HT1080 (cell line): Measurements from ENCODE around the gene AHDC1. TPM values are rescaled to one million over a fixed set of nuclear protein-coding genes. Genes with fewer than 3 reads are reported as not detected.
"Not testable (repeated sequence)": the region's sequence is repeated elsewhere in the genome, so short reads cannot be mapped to it uniquely, and the experiment has no call there.

Source experiments
- DNase-seq: peaks from one replicate; pipeline ENCODE4 v3.0.0-alpha.2; 2015; ENCODE audit warnings: low read depth
- total RNA-seq: library from RNA; depleted of rRNA; stranded (reverse); fragments of >200 nt; shearing (Covaris generic); gene quantifications from 2 replicates; pipeline ENCODE4 v1.2.3, GENCODE V29; 2014

AHDC1 gene
- total RNA-seq, 1 experiment from 2014 or later, result 10.3 TPM

GRCh38 chr1:27634177-27634984 is 30.4 kb upstream of the AHDC1 start:
- no peak for DNase-seq

GRCh38 chr1:27633640-27634176 is 29.8 kb upstream of the AHDC1 start:
- no peak for DNase-seq

- no peak for DNase-seq
Observed at GRCh38 chr1:27633298-27633610, 29.3 kb upstream of the AHDC1 start.

DNA sequence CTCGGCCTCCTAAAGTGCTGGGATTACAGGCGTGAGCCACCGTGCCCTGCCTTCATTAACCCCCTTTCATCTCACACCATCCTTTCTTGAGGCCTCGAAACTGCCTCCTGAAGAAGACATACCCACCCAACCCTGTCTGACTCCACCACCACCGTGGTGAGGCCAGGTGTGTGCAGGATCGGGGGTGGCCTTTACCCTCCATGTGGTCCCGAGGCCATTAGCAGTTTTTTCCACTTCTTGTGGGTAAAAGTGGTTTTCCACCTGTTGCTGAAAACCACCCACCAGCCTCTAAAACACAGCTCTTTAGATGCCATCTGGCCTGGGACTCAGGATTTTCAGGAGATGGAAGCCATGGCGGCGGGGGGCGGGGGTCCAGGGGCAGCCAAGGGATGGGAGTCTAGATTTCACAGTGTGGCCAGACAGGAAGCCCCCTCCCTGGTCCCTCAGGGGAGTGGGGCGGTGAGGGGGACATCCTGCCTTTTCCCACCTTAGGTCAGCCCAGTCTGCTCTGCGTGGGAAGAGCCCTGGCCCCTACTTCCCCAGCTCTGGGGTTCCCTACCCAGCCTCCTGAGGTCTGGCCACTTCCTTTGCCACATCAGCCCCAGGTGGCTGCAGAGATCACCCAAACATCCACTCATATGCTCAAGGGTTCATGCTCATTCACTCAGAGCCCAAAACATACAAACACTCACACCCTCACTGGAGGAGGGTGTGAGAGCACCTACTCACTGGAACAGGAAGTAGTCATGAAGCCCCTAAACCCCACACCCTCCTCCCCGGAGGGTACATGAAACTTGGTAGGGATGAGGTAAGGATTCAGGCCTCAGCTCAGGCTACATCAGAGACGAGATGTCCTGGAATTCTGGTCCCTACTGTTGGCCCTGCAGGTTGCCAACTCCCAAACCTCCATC is 28.7 kb upstream of the AHDC1 start:
- no peak for DNase-seq

DNA sequence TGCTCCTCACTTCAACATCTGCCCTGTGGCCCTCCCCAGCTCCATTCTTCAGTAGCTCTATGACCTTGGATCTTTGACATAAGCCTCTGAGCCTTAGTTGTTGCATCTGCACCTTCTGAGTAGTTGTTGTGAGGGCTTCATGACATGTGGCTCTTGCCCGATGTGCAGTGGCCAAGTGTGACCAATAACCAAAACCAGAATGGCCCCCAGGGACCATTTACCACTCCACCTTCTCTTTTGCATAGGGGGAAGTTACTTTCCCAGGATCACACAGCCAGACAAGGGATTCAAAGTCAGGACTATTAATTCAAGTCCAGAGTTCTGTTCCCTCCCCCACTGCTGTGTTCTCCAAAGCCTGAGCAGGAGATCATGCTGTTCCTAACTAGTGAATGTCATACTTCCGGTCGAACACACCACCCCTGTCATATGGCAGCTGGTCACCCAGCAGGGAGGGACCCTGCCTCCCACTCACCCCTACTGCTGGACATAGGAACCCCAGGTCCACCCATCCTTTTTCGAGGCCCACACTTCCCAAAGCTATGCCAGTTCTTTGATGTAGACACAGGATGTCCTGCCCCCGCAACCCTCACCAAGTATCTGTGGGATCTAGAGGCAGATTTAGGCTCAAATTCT is 27.0 kb upstream of the AHDC1 start:
- DNase-seq, result no peak

GRCh38 chr1:27628712-27629111 is 24.8 kb upstream of the AHDC1 start:
- no peak for DNase-seq

DNA sequence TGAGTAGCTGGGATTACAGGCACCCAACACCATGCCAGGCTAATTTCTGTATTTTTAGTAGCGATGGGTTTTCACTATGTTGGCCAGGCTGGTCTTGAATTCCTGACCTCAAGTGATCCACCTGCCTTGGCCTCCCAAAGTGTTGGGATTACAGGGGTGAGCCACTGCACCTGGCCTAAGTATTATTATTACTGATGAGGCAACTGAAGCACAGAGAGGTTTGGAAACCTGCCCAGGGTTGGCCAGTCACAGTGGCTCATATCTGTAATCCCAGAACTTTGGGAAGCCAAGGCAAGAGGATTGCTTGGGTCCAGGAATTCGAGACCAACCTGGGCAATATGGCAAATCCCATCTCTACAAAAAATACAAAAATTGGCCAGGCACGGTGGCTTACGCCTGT is 23.8 kb upstream of the AHDC1 start:
- DNase-seq, result not testable (repeated sequence)

- DNase-seq, result no peak
Observed at GRCh38 chr1:27627061-27627460, 23.1 kb upstream of the AHDC1 start.

DNA sequence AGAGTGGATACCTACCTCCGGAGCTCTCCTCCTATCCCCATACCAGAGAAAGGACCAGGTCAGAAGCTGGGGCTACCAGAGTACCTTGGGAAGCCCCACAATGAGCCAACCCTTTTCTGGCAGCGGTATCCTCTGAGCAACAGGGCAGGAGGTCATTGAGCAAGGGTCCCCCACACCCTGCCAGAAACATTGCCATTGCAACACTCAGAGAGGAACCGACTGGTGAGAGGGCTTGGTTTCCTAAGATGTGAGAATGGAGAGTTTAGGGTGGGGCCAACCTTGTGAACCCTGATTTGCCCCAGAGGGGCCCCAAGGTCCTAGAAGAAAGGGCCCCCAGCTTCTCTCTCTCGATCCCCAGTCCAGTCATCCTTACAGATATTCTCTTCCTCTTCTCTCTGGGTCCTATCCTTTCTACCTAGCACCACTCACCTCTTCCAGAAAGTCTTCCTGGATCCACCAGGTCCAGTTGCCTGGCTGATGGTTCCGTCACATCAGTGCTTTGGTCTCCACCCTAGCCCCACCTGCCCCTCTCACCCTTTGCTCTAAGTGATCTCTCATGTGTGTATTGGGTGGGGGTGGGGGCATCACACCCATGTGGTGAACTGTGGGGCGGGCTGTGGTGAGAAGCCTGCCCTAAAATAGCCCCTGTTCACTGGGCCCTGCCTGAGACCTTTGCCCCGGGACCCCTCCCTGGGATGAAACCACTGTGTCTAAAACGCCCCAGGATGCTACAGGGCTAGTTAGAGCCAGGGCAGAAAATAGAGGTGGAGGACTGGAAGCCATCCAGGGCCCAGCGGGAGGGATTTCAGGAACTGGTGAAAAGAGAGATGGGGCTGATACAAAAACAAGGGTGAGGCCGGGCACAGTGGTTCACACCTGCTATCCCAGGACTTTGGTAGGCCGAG is 22.3 kb upstream of the AHDC1 start:
- no peak for DNase-seq

- no peak for DNase-seq
Observed at GRCh38 chr1:27624467-27625178, 20.7 kb upstream of the AHDC1 start.

- DNase-seq, result no peak
Observed at GRCh38 chr1:27623327-27624212, 19.6 kb upstream of the AHDC1 start.

DNA sequence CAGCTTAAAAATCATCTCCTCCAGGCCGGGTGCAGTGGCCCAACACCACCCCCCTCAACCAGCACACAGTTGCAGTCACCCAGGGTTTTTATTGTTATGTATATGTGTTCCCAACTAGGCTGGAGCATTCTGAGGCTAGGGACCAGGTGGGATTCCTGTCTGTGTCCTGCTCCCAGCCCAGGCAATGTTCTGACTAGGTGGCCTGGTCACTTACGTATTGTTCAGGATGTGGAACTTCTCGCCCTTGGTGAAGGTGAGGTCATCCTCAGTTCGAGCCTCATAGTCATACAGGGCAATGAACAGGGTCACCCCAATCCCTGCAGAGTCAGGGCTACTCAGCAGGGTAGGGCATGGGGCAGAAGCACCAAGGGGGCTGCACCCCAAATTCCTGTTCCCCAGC is 18.9 kb upstream of the AHDC1 start:
- no peak for DNase-seq

GRCh38 chr1:27621051-27621920 is 17.3 kb upstream of the AHDC1 start:
- peak; percentile 56 for DNase-seq

DNA sequence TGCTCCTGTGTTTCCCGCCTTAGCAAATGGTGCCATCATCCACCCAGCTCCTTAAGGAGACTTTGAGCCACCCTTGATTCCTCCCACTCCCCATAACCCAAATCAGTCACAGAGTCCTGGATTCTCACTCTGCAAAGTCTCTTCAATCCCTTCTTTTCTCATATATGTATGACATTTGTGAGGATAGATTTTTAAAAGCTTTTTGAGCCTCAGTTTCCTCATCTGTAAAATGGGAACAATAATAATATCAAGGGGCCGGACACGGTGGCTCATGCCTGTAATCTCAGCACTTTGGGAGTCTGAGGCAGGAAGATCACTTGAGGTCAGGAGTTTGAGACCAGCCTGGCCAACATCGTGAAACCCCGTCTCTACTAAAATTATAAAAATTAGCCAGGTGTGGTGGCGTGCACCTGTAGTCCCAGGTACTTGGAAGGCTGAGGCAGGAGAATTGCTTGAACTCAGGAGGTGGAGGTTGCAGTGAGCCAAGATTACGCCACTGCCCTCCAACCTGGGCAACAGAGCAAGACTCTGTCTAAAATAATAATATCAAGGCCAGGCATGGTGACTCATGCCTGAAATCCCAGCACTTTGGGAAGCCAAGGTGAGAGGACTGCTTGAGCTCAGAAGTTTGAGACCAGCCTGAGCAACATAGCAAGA is 16.0 kb upstream of the AHDC1 start:
- not testable (repeated sequence) for DNase-seq

- no peak for DNase-seq
Observed at GRCh38 chr1:27618341-27619082, 14.6 kb upstream of the AHDC1 start.

GRCh38 chr1:27617420-27617819 is 13.5 kb upstream of the AHDC1 start:
- DNase-seq, result no peak

GRCh38 chr1:27616441-27616840 is 12.5 kb upstream of the AHDC1 start:
- no peak for DNase-seq
